ENCODE data around the gene ANKMY1. TPM values are rescaled to one million over a fixed set of nuclear protein-coding genes. Genes with fewer than 3 reads are reported as not detected.
A peak's percentile ranks its signal among the peaks of the same experiment; 100 is the strongest.

ANKMY1 gene
- total RNA-seq, 3 donors from 2014 or later (not counting 1 experiment from before 2014, with no cell fraction given): 43.8 to 51.5 (median 46.6) TPM

- Mint-ChIP-seq H3K4me3 (no peak overlapping the region), H3K27me3 (ENCODE audit: low read depth in 2 of 2) (no peaks in the 10 kb centered on the region), H3K36me3 (no peaks in the 10 kb centered on the region), H3K4me1 (peaks cover 0 to 4% of the 10 kb centered on the region in 2 donors), H3K27ac (no peak overlapping the region), H3K9me3 (peaks cover 4 to 9% of the 10 kb centered on the region in 2 donors)
- ATAC-seq: no peak
- Histone ChIP-seq H3K9me3 (ENCODE audit: control insufficient read depth, insufficient read depth, low read length) (peaks cover 9% of the 10 kb centered on the region), H3K4me3 (ENCODE audit: low read length) (no peak overlapping the region), H3K4me1 (ENCODE audit: control insufficient read depth, insufficient read depth, low read length) (no peaks in the 10 kb centered on the region), H3K27me3 (ENCODE audit: control insufficient read depth, insufficient read depth, low read length) (no peaks in the 10 kb centered on the region), H3K27ac (ENCODE audit: low read length) (no peak overlapping the region), H3K36me3 (ENCODE audit: control insufficient read depth, insufficient read depth, low read length) (no peaks in the 10 kb centered on the region)
- 84% methylated on average over 10 of the region's 10 CpGs for WGBS (ENCODE audit: insufficient coverage)
- no peak for TF ChIP-seq CTCF (IDR thresholded peaks at IDR 0.05)
- DNase-seq: peak in 1 of 2 donors; percentile 11
- intact Hi-C loops (cut with micrococcal nuclease): no loop called here
These were observed 88.5 kb downstream of the ANKMY1 start for GRCh38 chr2:240469239-240469636.

- no peak overlapping the region for H3K27ac Mint-ChIP-seq
- peaks cover 9% of the 10 kb centered on the region for H3K9me3 ChIP-seq (ENCODE audit: control insufficient read depth, insufficient read depth, low read length)
- H3K9me3 Mint-ChIP-seq: peaks cover under 1 to 6% of the 10 kb centered on the region in 2 donors
- H3K4me3 ChIP-seq (ENCODE audit: low read length): no peak overlapping the region
- H3K4me1 Mint-ChIP-seq: peaks cover 0 to 4% of the 10 kb centered on the region in 2 donors
- TF ChIP-seq CTCF (IDR thresholded peaks at IDR 0.05): no peak
- WGBS (ENCODE audit: insufficient coverage): 91% methylated on average over 20 of the region's 20 CpGs
- H3K4me3 Mint-ChIP-seq: no peak overlapping the region
- H3K36me3 Mint-ChIP-seq: no peaks in the 10 kb centered on the region
- H3K27ac ChIP-seq (ENCODE audit: low read length): no peak overlapping the region
- no peaks in the 10 kb centered on the region for H3K4me1 ChIP-seq (ENCODE audit: control insufficient read depth, insufficient read depth, low read length)
- H3K36me3 ChIP-seq (ENCODE audit: control insufficient read depth, insufficient read depth, low read length): no peaks in the 10 kb centered on the region
- no peaks in the 10 kb centered on the region for H3K27me3 Mint-ChIP-seq (ENCODE audit: low read depth in 2 of 2)
- DNase-seq: peak in 1 of 2 donors; percentile 10
- ATAC-seq: no peak
- intact Hi-C loops (cut with micrococcal nuclease): no loop called here
- H3K27me3 ChIP-seq (ENCODE audit: control insufficient read depth, insufficient read depth, low read length): no peaks in the 10 kb centered on the region
These were observed 89.2 kb downstream of the ANKMY1 start for GRCh38 chr2:240468303-240469238.

- Mint-ChIP-seq H3K27ac (no peak overlapping the region), H3K4me1 (peaks cover 0 to 4% of the 10 kb centered on the region in 2 donors), H3K27me3 (ENCODE audit: low read depth in 2 of 2) (no peaks in the 10 kb centered on the region), H3K4me3 (no peak overlapping the region), H3K36me3 (no peaks in the 10 kb centered on the region), H3K9me3 (no peaks in the 10 kb centered on the region)
- Histone ChIP-seq H3K36me3 (ENCODE audit: control insufficient read depth, insufficient read depth, low read length) (no peaks in the 10 kb centered on the region), H3K4me3 (ENCODE audit: low read length) (no peak overlapping the region), H3K27ac (ENCODE audit: low read length) (no peak overlapping the region), H3K4me1 (ENCODE audit: control insufficient read depth, insufficient read depth, low read length) (no peaks in the 10 kb centered on the region), H3K27me3 (ENCODE audit: control insufficient read depth, insufficient read depth, low read length) (no peaks in the 10 kb centered on the region), H3K9me3 (ENCODE audit: control insufficient read depth, insufficient read depth, low read length) (peaks cover 6% of the 10 kb centered on the region)
- peak in 1 of 2 donors; percentile 11 for DNase-seq
- ATAC-seq: no peak
- intact Hi-C loops (cut with micrococcal nuclease): no loop called here
- 94% methylated on average over 21 of the region's 22 CpGs for WGBS (ENCODE audit: insufficient coverage)
- no peak for TF ChIP-seq CTCF (IDR thresholded peaks at IDR 0.05)
These were observed 90.0 kb downstream of the ANKMY1 start for GRCh38 chr2:240467659-240468302.

All from natural killer cell (primary cell).